T-helper 2 cell treated with Interferon-gamma antibody and Interleukin-4, amounts not matched to agents 5 μg/mL and 100 μg/mL, for 36 hours (primary cell): ENCODE results near the gene FGF10.

Experiments
- DNase-seq: peaks from one replicate; pipeline ENCODE4 v3.0.0; 2021; ENCODE audit warnings: low spot score
- H3K27ac Mint-ChIP-seq: one replicate; pipeline ENCODE4 v1.8.0; 2021; ENCODE audit warnings: mild to moderate bottlenecking, mixed read lengths
- H3K27me3 Mint-ChIP-seq: one replicate; pipeline ENCODE4 v1.8.0; 2021; ENCODE audit warnings: low read depth, mixed read lengths
- H3K36me3 Mint-ChIP-seq: one replicate; pipeline ENCODE4 v1.8.0; 2021; ENCODE audit warnings: low read depth, mixed read lengths
- H3K4me1 Mint-ChIP-seq: one replicate; pipeline ENCODE4 v1.8.0; 2021; ENCODE audit warnings: low read depth, mixed read lengths
- H3K4me3 Mint-ChIP-seq: one replicate; pipeline ENCODE4 v1.8.0; 2022; ENCODE audit warnings: mild to moderate bottlenecking, moderate library complexity, mixed read lengths
- H3K9me3 Mint-ChIP-seq: one replicate; pipeline ENCODE4 v1.8.0; 2021; ENCODE audit warnings: mixed read lengths

The FGF10 gene

GRCh38 chr5:44389090-44389822, at the start of gene FGF10:
Gene FGF10, minus strand, starts transcription at chr5:44389420. Its CDS starts 738 bp downstream, at chr5:44388682.
- Mint-ChIP-seq H3K4me1 (no peaks in the 10 kb centered on the region), H3K9me3 (no peaks in the 10 kb centered on the region), H3K27me3 (peaks cover 41% of the 10 kb centered on the region), H3K27ac (no peak within 1 kb of the TSS), H3K4me3 (peak within 1 kb of the TSS; percentile 24), H3K36me3 (no peaks in the 10 kb centered on the region)
- no peak for DNase-seq

GRCh38 chr5:44426944-44427343, 37.7 kb upstream of the FGF10 start:
- H3K9me3 Mint-ChIP-seq: peaks cover 16% of the 10 kb centered on the region
- no peak overlapping the region for H3K4me3 Mint-ChIP-seq
- H3K4me1 Mint-ChIP-seq: no peaks in the 10 kb centered on the region
- H3K36me3 Mint-ChIP-seq: no peaks in the 10 kb centered on the region
- H3K27ac Mint-ChIP-seq: no peak overlapping the region
- no peaks in the 10 kb centered on the region for H3K27me3 Mint-ChIP-seq
- no peak for DNase-seq

DNA sequence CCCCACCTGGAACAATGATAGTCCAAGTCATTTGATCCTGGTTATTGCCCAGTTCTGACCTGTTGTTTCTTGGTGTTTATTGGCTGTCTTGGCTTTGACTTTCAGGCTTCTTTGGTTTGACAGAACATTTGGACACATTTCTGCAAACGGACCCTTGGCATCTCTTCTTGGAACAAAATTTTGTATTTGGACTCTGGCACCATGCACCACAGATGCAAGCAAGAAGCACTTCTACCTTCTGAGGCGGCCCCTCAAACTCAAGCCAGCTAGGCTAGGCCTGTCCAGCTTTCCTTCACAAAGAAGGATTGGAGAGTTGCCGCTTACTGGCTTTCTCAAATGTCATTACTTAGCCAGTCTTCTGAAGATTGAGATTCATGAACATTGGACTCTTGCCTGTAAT, 23.1 kb upstream of the FGF10 start:
- no peaks in the 10 kb centered on the region for H3K4me1 Mint-ChIP-seq
- H3K27me3 Mint-ChIP-seq: no peaks in the 10 kb centered on the region
- H3K36me3 Mint-ChIP-seq: no peaks in the 10 kb centered on the region
- DNase-seq: no peak
- H3K9me3 Mint-ChIP-seq: peaks cover 13% of the 10 kb centered on the region
- no peak overlapping the region for H3K27ac Mint-ChIP-seq
- no peak overlapping the region for H3K4me3 Mint-ChIP-seq

GRCh38 chr5:44402084-44402483, 12.9 kb upstream of the FGF10 start:
- H3K27me3 Mint-ChIP-seq: no peaks in the 10 kb centered on the region
- H3K9me3 Mint-ChIP-seq: peaks cover 8% of the 10 kb centered on the region
- no peak for DNase-seq
- H3K36me3 Mint-ChIP-seq: no peaks in the 10 kb centered on the region
- no peak overlapping the region for H3K27ac Mint-ChIP-seq
- H3K4me1 Mint-ChIP-seq: no peaks in the 10 kb centered on the region
- no peak overlapping the region for H3K4me3 Mint-ChIP-seq

- Mint-ChIP-seq H3K36me3 (no peaks in the 10 kb centered on the region), H3K27ac (no peak overlapping the region), H3K4me1 (no peaks in the 10 kb centered on the region), H3K4me3 (no peak overlapping the region), H3K9me3 (peaks cover 7% of the 10 kb centered on the region), H3K27me3 (no peaks in the 10 kb centered on the region)
- no peak for DNase-seq
Observed at GRCh38 chr5:44401611-44402010, 12.4 kb upstream of the FGF10 start.

- Mint-ChIP-seq H3K27ac (no peak overlapping the region), H3K4me1 (no peaks in the 10 kb centered on the region), H3K9me3 (peaks cover 5% of the 10 kb centered on the region), H3K4me3 (no peak overlapping the region), H3K36me3 (no peaks in the 10 kb centered on the region), H3K27me3 (no peaks in the 10 kb centered on the region)
- DNase-seq: no peak
Observed at GRCh38 chr5:44398382-44398781, 9.2 kb upstream of the FGF10 start.

GRCh38 chr5:44396312-44396711, 7.1 kb upstream of the FGF10 start:
- Mint-ChIP-seq H3K27me3 (peaks cover 4% of the 10 kb centered on the region), H3K4me3 (no peak overlapping the region), H3K36me3 (no peaks in the 10 kb centered on the region), H3K9me3 (no peaks in the 10 kb centered on the region), H3K4me1 (no peaks in the 10 kb centered on the region), H3K27ac (no peak overlapping the region)
- DNase-seq: no peak

DNA sequence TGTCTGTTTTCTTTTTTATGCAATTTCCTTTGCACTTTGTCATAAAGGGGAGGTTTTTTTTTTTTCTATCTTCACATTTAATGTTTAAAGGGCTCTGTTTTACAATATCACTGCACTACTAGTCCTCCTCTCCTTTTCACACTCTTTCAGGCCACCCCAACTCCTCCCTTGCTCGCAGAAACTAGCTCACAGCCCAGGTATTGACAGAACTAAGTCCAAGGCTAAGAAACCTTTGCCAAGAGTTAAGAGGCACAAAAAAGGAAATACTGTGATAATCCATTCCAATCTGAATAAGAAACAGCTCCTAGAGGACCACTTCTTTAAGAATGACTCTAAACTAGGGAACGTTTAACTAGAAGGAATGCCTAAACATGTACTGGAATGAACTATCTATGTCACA, 1.1 kb upstream of the FGF10 start:
- Mint-ChIP-seq H3K36me3 (no peaks in the 10 kb centered on the region), H3K27ac (no peak overlapping the region), H3K9me3 (no peaks in the 10 kb centered on the region), H3K27me3 (peaks cover 41% of the 10 kb centered on the region), H3K4me1 (no peaks in the 10 kb centered on the region), H3K4me3 (no peak overlapping the region)
- DNase-seq: no peak

GRCh38 chr5:44389823-44390143, 563 bp upstream of the FGF10 start:
- Mint-ChIP-seq H3K4me1 (no peaks in the 10 kb centered on the region), H3K36me3 (no peaks in the 10 kb centered on the region), H3K4me3 (peak overlapping the region; percentile 15)

GRCh38 chr5:44388321-44389089, 715 bp downstream of the FGF10 start:
- Mint-ChIP-seq H3K4me1 (no peaks in the 10 kb centered on the region), H3K4me3 (no peak overlapping the region), H3K9me3 (no peaks in the 10 kb centered on the region), H3K36me3 (no peaks in the 10 kb centered on the region), H3K27ac (no peak overlapping the region), H3K27me3 (peaks cover 41% of the 10 kb centered on the region)
- no peak for DNase-seq

More at GRCh38 chr5:44389823-44390143, 563 bp upstream of the FGF10 start:
- DNase-seq: no peak
- peaks cover 41% of the 10 kb centered on the region for H3K27me3 Mint-ChIP-seq
- no peak overlapping the region for H3K27ac Mint-ChIP-seq
- no peaks in the 10 kb centered on the region for H3K9me3 Mint-ChIP-seq

- peaks cover 41% of the 10 kb centered on the region for H3K27me3 Mint-ChIP-seq
- H3K4me1 Mint-ChIP-seq: no peaks in the 10 kb centered on the region
- H3K4me3 Mint-ChIP-seq: no peak overlapping the region
- H3K9me3 Mint-ChIP-seq: no peaks in the 10 kb centered on the region
- DNase-seq: no peak
- no peaks in the 10 kb centered on the region for H3K36me3 Mint-ChIP-seq
- no peak overlapping the region for H3K27ac Mint-ChIP-seq
Observed at GRCh38 chr5:44387921-44388320, 1.3 kb downstream of the FGF10 start.

GRCh38 chr5:44387406-44387805, 1.8 kb downstream of the FGF10 start:
- Mint-ChIP-seq H3K27ac (no peak overlapping the region), H3K4me3 (no peak overlapping the region), H3K27me3 (peaks cover 41% of the 10 kb centered on the region), H3K4me1 (no peaks in the 10 kb centered on the region), H3K9me3 (no peaks in the 10 kb centered on the region), H3K36me3 (no peaks in the 10 kb centered on the region)
- DNase-seq: no peak

DNA sequence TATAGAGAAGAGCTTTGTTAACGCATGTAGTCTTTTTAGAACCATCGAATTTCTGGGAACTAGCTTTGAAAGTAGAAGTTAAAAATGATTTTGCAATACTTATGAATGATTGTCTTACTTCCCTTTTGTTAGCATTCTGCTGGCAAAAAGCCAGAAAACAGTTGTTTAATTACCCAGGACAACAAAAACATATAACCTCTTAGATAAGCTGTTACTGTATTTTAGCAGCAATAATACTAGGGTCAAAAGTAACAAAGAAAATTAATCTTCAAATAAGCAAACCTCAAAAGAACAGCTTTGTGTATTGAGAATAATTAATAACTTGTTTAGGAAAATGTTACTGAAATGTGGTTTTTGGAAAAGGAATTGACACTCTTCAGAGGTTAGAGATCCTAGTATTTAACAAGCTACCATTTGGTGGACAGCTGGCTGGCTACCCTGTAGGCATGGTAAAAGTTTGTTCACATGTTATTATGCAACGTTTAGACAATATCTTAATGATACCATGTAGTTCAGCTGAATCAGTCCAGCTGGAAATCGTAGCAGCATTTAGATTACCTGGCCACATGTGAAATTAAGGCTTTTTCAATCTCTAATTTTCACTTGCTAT, 3.8 kb downstream of the FGF10 start:
- no peaks in the 10 kb centered on the region for H3K9me3 Mint-ChIP-seq
- H3K27ac Mint-ChIP-seq: no peak overlapping the region
- no peak for DNase-seq
- H3K4me3 Mint-ChIP-seq: no peak overlapping the region
- H3K4me1 Mint-ChIP-seq: no peaks in the 10 kb centered on the region
- H3K27me3 Mint-ChIP-seq: peaks cover 32% of the 10 kb centered on the region
- H3K36me3 Mint-ChIP-seq: no peaks in the 10 kb centered on the region

- Mint-ChIP-seq H3K4me1 (no peaks in the 10 kb centered on the region), H3K4me3 (no peak overlapping the region), H3K27ac (no peak overlapping the region), H3K27me3 (peaks cover 27% of the 10 kb centered on the region), H3K9me3 (no peaks in the 10 kb centered on the region), H3K36me3 (no peaks in the 10 kb centered on the region)
- DNase-seq: no peak
Observed at GRCh38 chr5:44384816-44385215, 4.4 kb downstream of the FGF10 start.
